Measurements from ENCODE around the gene UCKL1.

The UCKL1 gene

DNA sequence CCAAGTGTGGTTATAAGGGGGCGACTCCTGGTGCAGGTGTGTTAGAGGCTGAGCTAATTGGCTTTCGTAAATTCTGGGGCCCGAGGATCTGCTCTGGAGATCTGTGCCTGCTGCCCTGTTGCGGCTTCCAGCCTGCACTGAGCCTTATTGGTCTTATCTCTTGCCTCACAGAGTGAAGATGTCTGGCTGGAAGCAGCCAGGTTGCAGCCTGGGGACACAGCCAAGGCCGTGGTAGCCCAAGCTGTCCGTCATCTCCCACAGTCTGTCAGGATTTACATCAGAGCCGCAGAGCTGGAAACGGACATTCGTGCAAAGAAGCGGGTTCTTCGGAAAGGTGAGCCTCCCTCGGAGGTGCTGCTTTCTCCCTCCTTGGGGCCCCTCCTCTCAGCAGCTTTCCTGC lies 44.7 kb upstream of the UCKL1 start:
- no peak overlapping the region for H2BK5ac ChIP-seq (ENCODE audit: low read depth, low read length, poor library complexity)

GRCh38 chr20:63982937-63983336 lies 26.7 kb upstream of the UCKL1 start:
- no peak overlapping the region for H3K4me3 ChIP-seq (ENCODE audit: low read depth, low read length)
- H2AFZ ChIP-seq (ENCODE audit: insufficient read depth, low read length, poor library complexity): no peak overlapping the region
- H3K9ac ChIP-seq (ENCODE audit: low read length): no peak overlapping the region
- peaks cover 14 to 18% of the 10 kb centered on the region in 2 experiments for H3K4me1 ChIP-seq (ENCODE audit: control insufficient read depth in 1 of 2, insufficient read depth in 2 of 2, low read length in 2 of 2)
- no peak overlapping the region for H3K23ac ChIP-seq (ENCODE audit: low read length)
- H3K79me1 ChIP-seq (ENCODE audit: low read length): peaks cover 10% of the 10 kb centered on the region
- H3K14ac ChIP-seq (ENCODE audit: low read length): no peak overlapping the region
- peaks cover 22 to 32% of the 10 kb centered on the region in 2 experiments for H3K36me3 ChIP-seq (ENCODE audit: control insufficient read depth in 1 of 2, insufficient read depth in 2 of 2, low read length in 2 of 2)
- no peak overlapping the region for H2BK120ac ChIP-seq (ENCODE audit: insufficient read depth, low read length, poor library complexity)
- no peak overlapping the region for H2AK5ac ChIP-seq (ENCODE audit: low read length)
- H4K8ac ChIP-seq (ENCODE audit: low read depth, low read length): no peak overlapping the region
- H3K18ac ChIP-seq (ENCODE audit: low read length): no peak overlapping the region
- no peak overlapping the region for H3K27ac ChIP-seq (ENCODE audit: low read depth, low read length)
- no peaks in the 10 kb centered on the region for H3K9me3 ChIP-seq (ENCODE audit: insufficient read depth, low read depth, low read length)
- no peak overlapping the region for H4K12ac ChIP-seq (ENCODE audit: low read depth, low read length)
- peaks cover 6% of the 10 kb centered on the region for H3K79me2 ChIP-seq (ENCODE audit: control insufficient read depth, insufficient read depth, low read length, poor library complexity)
- H3K4me2 ChIP-seq (ENCODE audit: low read length): no peak overlapping the region
- H3K4ac ChIP-seq (ENCODE audit: low read depth, low read length): no peak overlapping the region
- no peak for DNase-seq
- no peak overlapping the region for H2BK5ac ChIP-seq (ENCODE audit: low read depth, low read length, poor library complexity)
- WGBS (ENCODE audit: extremely low coverage, insufficient coverage, insufficient read length): no CpG with 5 or more reads among the region's 14 CpGs
- H2BK12ac ChIP-seq (ENCODE audit: low read length): no peak overlapping the region
- no peak overlapping the region for H4K91ac ChIP-seq (ENCODE audit: low read depth, low read length)
- H3K27me3 ChIP-seq (ENCODE audit: insufficient read depth, low read length): no peaks in the 10 kb centered on the region

More for the DNA sequence above, 44.7 kb upstream of the UCKL1 start:
- Histone ChIP-seq H3K79me2 (ENCODE audit: control insufficient read depth, insufficient read depth, low read length, poor library complexity) (no peaks in the 10 kb centered on the region), H3K9me3 (ENCODE audit: insufficient read depth, low read depth, low read length) (no peaks in the 10 kb centered on the region), H2AK5ac (ENCODE audit: low read length) (no peak overlapping the region), H4K8ac (ENCODE audit: low read depth, low read length) (no peak overlapping the region), H3K4me1 (ENCODE audit: control insufficient read depth in 1 of 2, insufficient read depth in 2 of 2, low read length in 2 of 2) (no peaks in the 10 kb centered on the region), H3K4ac (ENCODE audit: low read depth, low read length) (no peak overlapping the region), H3K23ac (ENCODE audit: low read length) (no peak overlapping the region), H3K27me3 (ENCODE audit: insufficient read depth, low read length) (no peaks in the 10 kb centered on the region), H2BK120ac (ENCODE audit: insufficient read depth, low read length, poor library complexity) (no peak overlapping the region), H4K12ac (ENCODE audit: low read depth, low read length) (no peak overlapping the region), H3K4me3 (ENCODE audit: low read depth, low read length) (no peak overlapping the region), H3K4me2 (ENCODE audit: low read length) (no peak overlapping the region), H3K27ac (ENCODE audit: low read depth, low read length) (no peak overlapping the region), H2BK12ac (ENCODE audit: low read length) (no peak overlapping the region), H3K36me3 (ENCODE audit: control insufficient read depth in 1 of 2, insufficient read depth in 2 of 2, low read length in 2 of 2) (peaks cover 63 to 76% of the 10 kb centered on the region in 2 experiments), H2AFZ (ENCODE audit: insufficient read depth, low read length, poor library complexity) (no peak overlapping the region), H3K18ac (ENCODE audit: low read length) (no peak overlapping the region), H4K91ac (ENCODE audit: low read depth, low read length) (no peak overlapping the region), H3K79me1 (ENCODE audit: low read length) (no peaks in the 10 kb centered on the region), H3K9ac (ENCODE audit: low read length) (peak overlapping the region; percentile 63), H3K14ac (ENCODE audit: low read length) (no peak overlapping the region)
- no CpG with 5 or more reads among the region's 12 CpGs for WGBS (ENCODE audit: extremely low coverage, insufficient coverage, insufficient read length)
- DNase-seq: no peak

GRCh38 chr20:63980806-63981728 lies 24.9 kb upstream of the UCKL1 start, which contains the start of gene PRPF6:
PRPF6 (plus strand) TSS chr20:63981132; CDS start chr20:63981246, 114 bp downstream.
- peak within 1 kb of the TSS; percentile 69 for H2AFZ ChIP-seq (ENCODE audit: insufficient read depth, low read length, poor library complexity)
- peak within 1 kb of the TSS; percentile 79 for H4K12ac ChIP-seq (ENCODE audit: low read depth, low read length)
- no peak within 1 kb of the TSS for H2BK12ac ChIP-seq (ENCODE audit: low read length)
- H3K4ac ChIP-seq (ENCODE audit: low read depth, low read length): peak within 1 kb of the TSS; percentile 46
- H4K8ac ChIP-seq (ENCODE audit: low read depth, low read length): peak within 1 kb of the TSS; percentile 96
- no peak within 1 kb of the TSS for H2BK5ac ChIP-seq (ENCODE audit: low read depth, low read length, poor library complexity)
- H3K27me3 ChIP-seq (ENCODE audit: insufficient read depth, low read length): no peaks in the 10 kb centered on the region
- H3K79me2 ChIP-seq (ENCODE audit: control insufficient read depth, insufficient read depth, low read length, poor library complexity): peaks cover 6% of the 10 kb centered on the region
- H3K23ac ChIP-seq (ENCODE audit: low read length): no peak within 1 kb of the TSS
- H2AK5ac ChIP-seq (ENCODE audit: low read length): peak within 1 kb of the TSS; percentile 71
- peaks cover 15 to 22% of the 10 kb centered on the region in 2 experiments for H3K4me1 ChIP-seq (ENCODE audit: control insufficient read depth in 1 of 2, insufficient read depth in 2 of 2, low read length in 2 of 2)
- WGBS (ENCODE audit: extremely low coverage, insufficient coverage, insufficient read length): no CpG with 5 or more reads among the region's 75 CpGs
- peak; percentile 94 to 98 for DNase-seq
- H3K27ac ChIP-seq (ENCODE audit: low read depth, low read length): peak within 1 kb of the TSS; percentile 62
- no peaks in the 10 kb centered on the region for H3K9me3 ChIP-seq (ENCODE audit: insufficient read depth, low read depth, low read length)
- peak within 1 kb of the TSS; percentile 91 for H3K4me2 ChIP-seq (ENCODE audit: low read length)
- H3K79me1 ChIP-seq (ENCODE audit: low read length): peaks cover 10% of the 10 kb centered on the region
- peak within 1 kb of the TSS; percentile 80 for H3K14ac ChIP-seq (ENCODE audit: low read length)
- H3K18ac ChIP-seq (ENCODE audit: low read length): peak within 1 kb of the TSS; percentile 71
- H2BK120ac ChIP-seq (ENCODE audit: insufficient read depth, low read length, poor library complexity): peak within 1 kb of the TSS; percentile 23
- H3K36me3 ChIP-seq (ENCODE audit: control insufficient read depth in 1 of 2, insufficient read depth in 2 of 2, low read length in 2 of 2): peaks cover 16 to 23% of the 10 kb centered on the region in 2 experiments
- peak within 1 kb of the TSS; percentile 72 for H3K9ac ChIP-seq (ENCODE audit: low read length)
- peak within 1 kb of the TSS; percentile 86 for H4K91ac ChIP-seq (ENCODE audit: low read depth, low read length)
- peak within 1 kb of the TSS; percentile 83 for H3K4me3 ChIP-seq (ENCODE audit: low read depth, low read length)

GRCh38 chr20:63980317-63980805 lies 24.1 kb upstream of the UCKL1 start:
- Histone ChIP-seq H4K91ac (ENCODE audit: low read depth, low read length) (peak overlapping the region; percentile 68), H2BK5ac (ENCODE audit: low read depth, low read length, poor library complexity) (no peak overlapping the region), H2BK120ac (ENCODE audit: insufficient read depth, low read length, poor library complexity) (peak overlapping the region; percentile 12), H3K36me3 (ENCODE audit: control insufficient read depth in 1 of 2, insufficient read depth in 2 of 2, low read length in 2 of 2) (peaks cover 13 to 20% of the 10 kb centered on the region in 2 experiments), H3K23ac (ENCODE audit: low read length) (no peak overlapping the region), H3K79me2 (ENCODE audit: control insufficient read depth, insufficient read depth, low read length, poor library complexity) (peaks cover 6% of the 10 kb centered on the region), H3K4ac (ENCODE audit: low read depth, low read length) (no peak overlapping the region), H2AK5ac (ENCODE audit: low read length) (peak overlapping the region; percentile 14), H4K12ac (ENCODE audit: low read depth, low read length) (peak overlapping the region; percentile 47), H2BK12ac (ENCODE audit: low read length) (no peak overlapping the region), H3K4me1 (ENCODE audit: control insufficient read depth in 1 of 2, insufficient read depth in 2 of 2, low read length in 2 of 2) (peaks cover 15 to 22% of the 10 kb centered on the region in 2 experiments), H3K18ac (ENCODE audit: low read length) (peak overlapping the region; percentile 8), H3K14ac (ENCODE audit: low read length) (peak overlapping the region; percentile 33), H3K4me2 (ENCODE audit: low read length) (peak overlapping the region; percentile 91), H3K79me1 (ENCODE audit: low read length) (peaks cover 10% of the 10 kb centered on the region), H3K27ac (ENCODE audit: low read depth, low read length) (no peak overlapping the region), H3K27me3 (ENCODE audit: insufficient read depth, low read length) (no peaks in the 10 kb centered on the region), H3K9ac (ENCODE audit: low read length) (no peak overlapping the region), H4K8ac (ENCODE audit: low read depth, low read length) (peak overlapping the region; percentile 82), H3K9me3 (ENCODE audit: insufficient read depth, low read depth, low read length) (no peaks in the 10 kb centered on the region), H2AFZ (ENCODE audit: insufficient read depth, low read length, poor library complexity) (peak overlapping the region; percentile 30), H3K4me3 (ENCODE audit: low read depth, low read length) (no peak overlapping the region)
- no CpG with 5 or more reads among the region's 15 CpGs for WGBS (ENCODE audit: extremely low coverage, insufficient coverage, insufficient read length)
- no peak for DNase-seq
